Trophoblast cell (in vitro differentiated cells and primary cell): ENCODE results near the gene DICER1.

Experiments
- DNase-seq, 2 donors: peaks; one replicate each; pipeline ENCODE4 v3.0.0-alpha.2; 2016
- H2AFZ ChIP-seq: 2 replicates; pipeline ENCODE4 v1.6.1; 2013; ENCODE audit warnings: low read length, moderate library complexity, mild to moderate bottlenecking; ENCODE audit not compliant: insufficient read depth, poor library complexity
- H2AK5ac ChIP-seq: 2 replicates; pipeline ENCODE4 v1.6.1; 2013; ENCODE audit warnings: mild to moderate bottlenecking, low read length
- H2BK120ac ChIP-seq: 2 replicates; pipeline ENCODE4 v1.6.1; 2013; ENCODE audit warnings: low read length, mild to moderate bottlenecking, moderate library complexity; ENCODE audit not compliant: insufficient read depth, poor library complexity
- H2BK12ac ChIP-seq: 2 replicates; pipeline ENCODE4 v1.6.1; 2013; ENCODE audit warnings: mild to moderate bottlenecking, low read length, moderate library complexity
- H2BK5ac ChIP-seq: 2 replicates; pipeline ENCODE4 v1.6.1; 2013; ENCODE audit warnings: low read length, low read depth, moderate library complexity, mild to moderate bottlenecking; ENCODE audit not compliant: poor library complexity
- H3K14ac ChIP-seq: 2 replicates; pipeline ENCODE4 v1.6.1; 2013; ENCODE audit warnings: mild to moderate bottlenecking, low read length
- H3K18ac ChIP-seq: 2 replicates; pipeline ENCODE4 v1.6.1; 2013; ENCODE audit warnings: mild to moderate bottlenecking, low read length
- H3K23ac ChIP-seq: 2 replicates; pipeline ENCODE4 v1.6.1; 2013; ENCODE audit warnings: low read length
- H3K27ac ChIP-seq: 2 replicates; pipeline ENCODE4 v1.5.1; 2013; ENCODE audit warnings: low read depth, mild to moderate bottlenecking, inconsistent platforms, low read length, moderate library complexity
- H3K27me3 ChIP-seq: 2 replicates; pipeline ENCODE4 v1.6.1; 2013; ENCODE audit warnings: inconsistent platforms, mild to moderate bottlenecking, low read length, moderate library complexity; ENCODE audit not compliant: insufficient read depth
- H3K36me3 ChIP-seq, 2 experiments: 1 replicate in 1 of 2; 2 replicates in 1 of 2; pipeline ENCODE4 v1.6.1; 2013; ENCODE audit warnings: low read length in 2 of 2, mild to moderate bottlenecking in 2 of 2, moderate library complexity in 1 of 2; ENCODE audit not compliant: insufficient read depth in 2 of 2, control insufficient read depth in 1 of 2
- H3K4ac ChIP-seq: 2 replicates; pipeline ENCODE4 v1.6.1; 2013; ENCODE audit warnings: low read depth, mild to moderate bottlenecking, low read length, moderate library complexity
- H3K4me1 ChIP-seq, 2 experiments: 1 replicate in 1 of 2; 2 replicates in 1 of 2; pipeline ENCODE4 v1.6.1; 2013; ENCODE audit warnings: low read length in 2 of 2, mild to moderate bottlenecking in 2 of 2, moderate library complexity in 1 of 2; ENCODE audit not compliant: insufficient read depth in 2 of 2, control insufficient read depth in 1 of 2
- H3K4me2 ChIP-seq: 2 replicates; pipeline ENCODE4 v1.6.1; 2013; ENCODE audit warnings: inconsistent platforms, mild to moderate bottlenecking, low read length, moderate library complexity
- H3K4me3 ChIP-seq: 2 replicates; pipeline ENCODE4 v1.5.1; 2013; ENCODE audit warnings: mild to moderate bottlenecking, low read depth, low read length, inconsistent platforms
- H3K79me1 ChIP-seq: one replicate; pipeline ENCODE4 v1.6.1; 2013; ENCODE audit warnings: low read length
- H3K79me2 ChIP-seq: 2 replicates; pipeline ENCODE4 v1.6.1; 2013; ENCODE audit warnings: low read length, mild to moderate bottlenecking; ENCODE audit not compliant: control insufficient read depth, insufficient read depth, poor library complexity
- H3K9ac ChIP-seq: 2 replicates; pipeline ENCODE4 v1.6.1; 2013; ENCODE audit warnings: mild to moderate bottlenecking, low read length
- H3K9me3 ChIP-seq: 2 replicates; pipeline ENCODE4 v1.6.1; 2013; ENCODE audit warnings: low read depth, mild to moderate bottlenecking, control low read depth, inconsistent platforms, low read length; ENCODE audit not compliant: insufficient read depth
- H4K12ac ChIP-seq: 2 replicates; pipeline ENCODE4 v1.6.1; 2013; ENCODE audit warnings: low read depth, mild to moderate bottlenecking, low read length, moderate library complexity
- H4K8ac ChIP-seq: 2 replicates; pipeline ENCODE4 v1.6.1; 2013; ENCODE audit warnings: low read depth, mild to moderate bottlenecking, low read length, moderate library complexity
- H4K91ac ChIP-seq: one replicate; pipeline ENCODE4 v1.6.1; 2013; ENCODE audit warnings: low read depth, mild to moderate bottlenecking, low read length, moderate library complexity
- WGBS: extraction: QIAGEN DNeasy Blood & Tissue Kit; methylation state at CpG from one replicate; pipeline ENCODE4 v1.1.7; 2013; ENCODE audit warnings: missing lambda C conversion rate; ENCODE audit not compliant: insufficient read length, insufficient coverage; ENCODE audit errors: extremely low coverage; 5-methylcytosine and 5-hydroxymethylcytosine counted together

Gene DICER1

GRCh38 chr14:95192311-95192710 lies 35.0 kb upstream of the DICER1 start:
- Histone ChIP-seq H3K18ac (no peak overlapping the region), H3K9ac (no peak overlapping the region), H2AK5ac (no peak overlapping the region), H2BK12ac (no peak overlapping the region), H2BK120ac (no peak overlapping the region), H4K12ac (no peak overlapping the region), H3K4ac (no peak overlapping the region), H3K27me3 (no peaks in the 10 kb centered on the region), H3K79me1 (peaks cover 4% of the 10 kb centered on the region), H2AFZ (no peak overlapping the region), H3K79me2 (no peaks in the 10 kb centered on the region), H3K4me1 (peaks cover 15 to 24% of the 10 kb centered on the region in 2 experiments), H2BK5ac (no peak overlapping the region), H3K4me3 (no peak overlapping the region), H3K23ac (no peak overlapping the region), H3K9me3 (no peaks in the 10 kb centered on the region), H4K8ac (no peak overlapping the region), H3K14ac (no peak overlapping the region), H3K36me3 (no peaks in the 10 kb centered on the region), H3K27ac (no peak overlapping the region), H4K91ac (no peak overlapping the region), H3K4me2 (no peak overlapping the region)
- DNase-seq = no peak
- no CpG with 5 or more reads among the region's 6 CpGs for WGBS

DNA sequence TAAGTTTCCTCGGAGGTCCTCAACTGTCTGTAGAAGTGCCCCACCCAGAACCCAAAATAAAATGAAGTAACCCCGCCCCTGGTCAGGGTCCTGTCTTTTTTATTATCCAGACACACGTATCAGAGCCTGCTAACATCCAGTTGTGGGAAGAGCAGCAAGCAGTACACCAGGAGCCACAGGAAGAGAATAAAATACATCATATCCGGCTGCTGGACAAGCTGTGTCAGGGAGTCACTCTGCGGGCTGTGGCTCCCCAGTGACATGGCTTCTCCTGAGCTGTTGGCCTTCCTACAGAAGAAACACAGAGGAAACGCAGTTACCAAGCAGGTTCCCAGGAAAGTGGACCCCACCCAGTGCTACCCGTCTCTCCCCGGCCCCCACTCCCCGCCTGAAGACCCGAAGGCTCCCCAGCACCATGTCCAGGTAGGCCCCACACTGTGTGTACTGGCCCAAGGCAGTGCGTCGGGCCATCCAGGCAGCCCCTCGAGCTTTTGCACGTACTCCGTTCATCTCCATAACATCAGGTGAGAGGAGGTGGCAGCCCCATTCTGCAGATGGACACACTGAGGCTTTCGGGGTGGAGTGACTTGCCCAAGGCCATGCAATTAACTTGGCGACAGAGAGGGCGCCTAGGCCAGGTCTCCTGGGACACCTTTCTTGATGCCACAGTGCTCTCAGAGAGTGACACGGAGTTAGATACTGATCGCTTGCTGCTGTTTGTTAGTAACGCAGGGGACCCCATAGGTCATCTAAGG lies 34.3 kb upstream of the DICER1 start:
- H3K18ac ChIP-seq = no peak overlapping the region
- WGBS = no CpG with 5 or more reads among the region's 21 CpGs
- DNase-seq = no peak

DNA sequence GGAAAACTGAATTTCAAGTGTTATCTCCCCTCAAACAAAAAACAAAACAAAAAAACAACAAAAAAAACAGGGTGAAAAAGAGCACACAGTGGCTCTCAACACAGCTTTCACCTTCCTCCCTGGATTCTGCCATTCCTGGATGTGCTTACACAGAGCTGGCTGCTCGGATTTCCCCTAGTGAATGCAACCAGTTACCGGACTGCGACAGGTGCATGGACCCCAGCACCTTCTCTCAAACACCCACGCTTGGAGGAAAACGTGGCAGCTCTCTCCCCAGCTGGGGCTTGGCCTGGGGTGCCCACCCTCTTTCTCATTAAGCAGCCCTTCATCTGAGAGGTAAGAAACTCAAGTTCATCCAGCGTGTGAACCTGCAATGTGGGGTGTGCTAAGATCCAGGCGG lies 33.5 kb upstream of the DICER1 start:
- Histone ChIP-seq H3K23ac (no peak overlapping the region), H3K18ac (no peak overlapping the region), H2BK120ac (no peak overlapping the region), H3K4me1 (peaks cover 12 to 21% of the 10 kb centered on the region in 2 experiments), H3K9me3 (no peaks in the 10 kb centered on the region), H3K14ac (no peak overlapping the region), H4K8ac (no peak overlapping the region), H4K91ac (no peak overlapping the region), H4K12ac (no peak overlapping the region), H3K4ac (no peak overlapping the region), H3K4me2 (no peak overlapping the region), H3K79me2 (no peaks in the 10 kb centered on the region), H3K9ac (no peak overlapping the region), H3K79me1 (peaks cover 2% of the 10 kb centered on the region), H2AFZ (no peak overlapping the region), H2AK5ac (no peak overlapping the region), H3K27ac (no peak overlapping the region), H3K36me3 (no peaks in the 10 kb centered on the region), H2BK12ac (no peak overlapping the region), H3K27me3 (no peaks in the 10 kb centered on the region), H3K4me3 (no peak overlapping the region), H2BK5ac (no peak overlapping the region)
- WGBS = no CpG with 5 or more reads among the region's 7 CpGs
- no peak for DNase-seq

More for the DNA sequence above, 34.3 kb upstream of the DICER1 start:
- peaks cover 12 to 21% of the 10 kb centered on the region in 2 experiments for H3K4me1 ChIP-seq
- no peaks in the 10 kb centered on the region for H3K9me3 ChIP-seq
- no peak overlapping the region for H4K8ac ChIP-seq
- H3K27me3 ChIP-seq = no peaks in the 10 kb centered on the region
- no peak overlapping the region for H3K4me3 ChIP-seq
- no peak overlapping the region for H2BK5ac ChIP-seq
- H4K91ac ChIP-seq = no peak overlapping the region
- no peak overlapping the region for H2AK5ac ChIP-seq
- no peak overlapping the region for H3K9ac ChIP-seq
- H3K36me3 ChIP-seq = no peaks in the 10 kb centered on the region
- H3K4me2 ChIP-seq = no peak overlapping the region
- peaks cover 3% of the 10 kb centered on the region for H3K79me1 ChIP-seq
- H2BK120ac ChIP-seq = no peak overlapping the region
- no peak overlapping the region for H3K14ac ChIP-seq
- no peak overlapping the region for H4K12ac ChIP-seq
- no peak overlapping the region for H2BK12ac ChIP-seq
- no peaks in the 10 kb centered on the region for H3K79me2 ChIP-seq
- no peak overlapping the region for H3K4ac ChIP-seq
- H3K27ac ChIP-seq = no peak overlapping the region
- no peak overlapping the region for H2AFZ ChIP-seq
- H3K23ac ChIP-seq = no peak overlapping the region

DNA sequence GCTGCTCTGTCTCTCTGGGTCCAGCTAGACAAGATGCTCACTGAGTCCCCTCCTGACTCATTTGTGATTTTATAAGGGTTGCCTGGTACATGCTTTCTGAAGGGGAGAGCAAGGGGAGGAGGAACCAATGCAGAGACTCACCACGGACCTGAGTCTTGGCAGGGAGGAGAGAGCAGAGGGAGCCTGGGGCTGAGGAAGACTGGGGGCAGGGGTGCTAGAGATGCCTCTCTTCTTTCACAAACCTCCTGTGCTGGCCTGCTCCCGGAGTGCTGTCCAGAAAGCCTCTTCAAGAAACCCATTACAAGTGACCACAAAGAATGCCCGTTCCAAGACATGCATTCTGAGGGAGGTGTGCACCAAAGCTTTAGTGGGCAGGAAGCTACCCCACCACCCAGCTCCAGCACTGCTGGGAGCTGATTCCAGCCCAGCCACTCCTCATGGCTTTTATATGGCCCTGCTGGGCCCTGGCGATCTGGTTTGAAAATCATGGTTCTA lies 33.1 kb upstream of the DICER1 start:
- no peak overlapping the region for H2BK12ac ChIP-seq
- no peak overlapping the region for H3K4ac ChIP-seq
- DNase-seq = no peak
- no peak overlapping the region for H3K4me2 ChIP-seq
- H3K4me3 ChIP-seq = no peak overlapping the region
- no peak overlapping the region for H2AK5ac ChIP-seq
- H3K23ac ChIP-seq = no peak overlapping the region
- no peaks in the 10 kb centered on the region for H3K79me2 ChIP-seq
- peaks cover 15 to 23% of the 10 kb centered on the region in 2 experiments for H3K4me1 ChIP-seq
- peaks cover 2% of the 10 kb centered on the region for H3K79me1 ChIP-seq
- H3K14ac ChIP-seq = no peak overlapping the region
- H3K27ac ChIP-seq = no peak overlapping the region
- no peak overlapping the region for H4K12ac ChIP-seq
- no CpG with 5 or more reads among the region's 4 CpGs for WGBS
- H2BK5ac ChIP-seq = no peak overlapping the region
- no peaks in the 10 kb centered on the region for H3K9me3 ChIP-seq
- H4K8ac ChIP-seq = no peak overlapping the region
- H2BK120ac ChIP-seq = no peak overlapping the region
- H3K18ac ChIP-seq = no peak overlapping the region
- H3K36me3 ChIP-seq = no peaks in the 10 kb centered on the region
- H3K27me3 ChIP-seq = no peaks in the 10 kb centered on the region
- H4K91ac ChIP-seq = no peak overlapping the region
- H2AFZ ChIP-seq = no peak overlapping the region
- no peak overlapping the region for H3K9ac ChIP-seq
